GM04504 (cell line): ENCODE data around the gene MS4A15.

Source experiments
- DNase-seq: peaks from one replicate; pipeline ENCODE4 v3.0.0-alpha.2; 2012; ENCODE audit warnings: low read depth

MS4A15 gene

GRCh38 chr11:60777572-60777971, 20.9 kb downstream of the MS4A15 start:
- peak; percentile 67 for DNase-seq

- no peak for DNase-seq
Measured at GRCh38 chr11:60780065-60780464, 23.4 kb downstream of the MS4A15 start.

- DNase-seq = no peak
Measured at GRCh38 chr11:60780774-60781173, 24.1 kb downstream of the MS4A15 start.

GRCh38 chr11:60781286-60781980, 24.8 kb downstream of the MS4A15 start:
- DNase-seq = no peak

GRCh38 chr11:60781981-60782316, 25.3 kb downstream of the MS4A15 start:
- no peak for DNase-seq

- no peak for DNase-seq
Measured at GRCh38 chr11:60782393-60783140, 25.9 kb downstream of the MS4A15 start.

- DNase-seq = no peak
Measured at GRCh38 chr11:60783141-60783484, 26.4 kb downstream of the MS4A15 start.

- no peak for DNase-seq
Measured at GRCh38 chr11:60783911-60784310, 27.2 kb downstream of the MS4A15 start.

GRCh38 chr11:60785136-60785535, 28.5 kb downstream of the MS4A15 start, which contains the start of gene MS4A10:
Gene MS4A10 (plus strand): TSS chr11:60785333. CDS start chr11:60790336, 5,003 bp downstream.
- DNase-seq = no peak

- DNase-seq = no peak
Measured at GRCh38 chr11:60785806-60786361, 29.2 kb downstream of the MS4A15 start.

- DNase-seq = peak; percentile 43
Measured at GRCh38 chr11:60786811-60787567, 30.3 kb downstream of the MS4A15 start.

- no peak for DNase-seq
Measured at GRCh38 chr11:60788401-60789125, 31.9 kb downstream of the MS4A15 start.

GRCh38 chr11:60790726-60791125, 34.1 kb downstream of the MS4A15 start:
- no peak for DNase-seq

- DNase-seq = no peak
Measured at GRCh38 chr11:60791153-60791933, 34.7 kb downstream of the MS4A15 start.

- DNase-seq = no peak
Measured at GRCh38 chr11:60792521-60792920, 35.9 kb downstream of the MS4A15 start.

- DNase-seq = no peak
Measured at GRCh38 chr11:60795291-60795690, 38.6 kb downstream of the MS4A15 start.

GRCh38 chr11:60797846-60798630, 41.4 kb downstream of the MS4A15 start:
- DNase-seq = no peak

GRCh38 chr11:60798631-60799030, 42.0 kb downstream of the MS4A15 start:
- DNase-seq = no peak

GRCh38 chr11:60801194-60801593, 44.5 kb downstream of the MS4A15 start:
- DNase-seq = no peak

- no peak for DNase-seq
Measured at GRCh38 chr11:60803273-60803936, 46.7 kb downstream of the MS4A15 start.
